GM18519 (cell line): ENCODE data around the gene TRMT44.
"Not testable (repeated sequence)": the region's sequence is repeated elsewhere in the genome, so short reads cannot be mapped to it uniquely, and the experiment has no call there.

Experiments
- ATAC-seq: cut with Tn5 transposase; IDR thresholded peaks from one replicate; pipeline ENCODE4 v1.9.1; 2021; ENCODE audit warnings: mild to moderate bottlenecking, moderate library complexity; ENCODE audit not compliant: unreplicated experiment, low FRiP score

The TRMT44 gene

DNA sequence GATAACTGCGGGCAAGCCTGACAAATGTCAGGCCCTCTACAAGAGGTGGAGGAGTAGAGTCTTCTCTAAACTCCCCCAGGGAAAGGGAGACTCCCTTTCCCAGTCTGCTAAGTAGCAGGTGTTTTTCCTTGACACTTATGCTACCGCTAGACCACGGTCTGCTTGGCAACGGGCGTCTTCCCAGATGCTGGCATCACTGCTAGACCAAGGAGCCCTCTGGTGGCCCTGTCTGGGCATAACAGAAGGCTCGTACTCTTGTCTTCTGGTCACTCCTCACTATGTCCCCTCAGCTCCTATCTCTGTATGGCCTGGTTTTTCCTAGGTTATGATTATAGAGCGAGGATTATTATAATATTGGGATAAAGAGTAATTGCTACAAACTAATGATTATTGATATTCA, 33.7 kb upstream of the TRMT44 start:
- ATAC-seq = not testable (repeated sequence)

DNA sequence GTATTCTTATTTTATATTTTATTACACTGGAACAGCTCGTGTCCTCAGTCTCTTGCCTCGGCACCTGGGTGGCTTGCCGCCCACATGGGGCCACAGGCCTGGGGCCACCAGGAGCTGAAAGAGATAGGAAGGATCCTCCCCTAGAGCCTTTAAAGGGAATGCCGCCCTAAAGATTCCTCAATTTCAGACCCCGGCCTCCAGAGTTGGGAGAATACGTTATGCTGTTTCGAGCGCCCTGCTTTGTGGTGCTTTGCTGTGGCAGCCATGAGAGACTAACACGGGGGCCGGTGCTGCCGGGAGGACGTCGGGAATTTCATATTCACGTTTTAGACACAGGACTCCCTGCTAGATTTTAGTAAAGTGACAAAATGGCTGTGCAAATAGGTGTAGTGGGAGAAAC, 33.3 kb upstream of the TRMT44 start:
- no peak for ATAC-seq

DNA sequence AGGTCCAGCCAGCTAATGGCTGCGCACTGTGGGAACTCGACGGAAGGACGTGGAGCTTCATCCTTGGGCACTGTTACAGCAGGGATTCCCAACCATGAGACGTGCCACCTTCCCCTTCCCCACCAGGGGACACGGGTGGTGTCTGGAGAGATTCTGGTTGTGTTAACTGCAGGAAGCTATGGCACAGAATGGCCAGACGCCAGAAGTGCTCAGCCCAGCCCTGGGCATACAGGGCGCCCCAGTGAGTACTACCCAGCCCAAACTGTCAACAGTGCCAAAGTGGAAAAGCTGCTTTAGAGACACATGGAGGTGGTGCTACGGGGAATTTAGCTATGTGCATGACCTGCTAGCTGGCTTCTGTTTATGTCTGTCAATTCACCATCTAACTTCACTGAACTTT, 32.8 kb upstream of the TRMT44 start:
- ATAC-seq = no peak

DNA sequence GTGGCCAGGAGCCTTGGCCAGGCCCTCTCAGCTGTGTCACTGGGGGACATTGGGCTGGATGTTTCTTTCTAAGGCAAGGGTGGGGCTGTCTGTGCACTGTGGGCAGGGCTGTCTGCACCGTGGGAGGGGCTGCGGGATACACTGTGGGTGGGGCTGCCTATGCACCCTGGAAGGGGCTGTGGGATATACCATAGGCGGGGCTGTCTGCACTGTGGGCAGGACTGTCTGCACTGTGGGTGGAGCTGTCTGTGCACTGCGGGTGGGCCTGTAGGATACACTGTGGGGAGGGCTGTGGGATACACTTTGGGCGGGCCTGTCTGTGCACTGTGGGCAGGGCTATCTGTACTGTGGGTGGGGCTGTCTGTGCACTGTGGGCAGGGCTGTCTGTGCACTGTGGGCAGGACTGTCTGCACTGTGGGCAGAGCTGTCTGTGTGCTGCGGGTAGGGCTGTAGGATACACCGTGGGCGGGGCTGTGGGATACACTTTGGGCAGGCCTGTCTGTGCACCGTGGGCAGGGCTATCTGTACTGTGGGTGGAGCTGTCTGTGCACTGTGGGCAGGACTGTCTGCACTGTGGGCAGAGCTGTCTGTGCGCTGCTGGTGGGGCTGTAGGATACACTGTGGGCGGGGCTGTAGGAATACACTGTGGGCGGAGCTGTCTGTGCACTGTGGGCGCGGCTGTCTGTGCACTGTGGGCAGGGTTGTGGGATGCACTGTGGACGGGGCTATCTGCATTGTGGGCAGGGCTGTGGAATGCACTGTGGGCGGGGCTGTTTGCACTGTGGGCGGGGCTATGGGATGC, 31.1 kb upstream of the TRMT44 start:
- no peak for ATAC-seq

DNA sequence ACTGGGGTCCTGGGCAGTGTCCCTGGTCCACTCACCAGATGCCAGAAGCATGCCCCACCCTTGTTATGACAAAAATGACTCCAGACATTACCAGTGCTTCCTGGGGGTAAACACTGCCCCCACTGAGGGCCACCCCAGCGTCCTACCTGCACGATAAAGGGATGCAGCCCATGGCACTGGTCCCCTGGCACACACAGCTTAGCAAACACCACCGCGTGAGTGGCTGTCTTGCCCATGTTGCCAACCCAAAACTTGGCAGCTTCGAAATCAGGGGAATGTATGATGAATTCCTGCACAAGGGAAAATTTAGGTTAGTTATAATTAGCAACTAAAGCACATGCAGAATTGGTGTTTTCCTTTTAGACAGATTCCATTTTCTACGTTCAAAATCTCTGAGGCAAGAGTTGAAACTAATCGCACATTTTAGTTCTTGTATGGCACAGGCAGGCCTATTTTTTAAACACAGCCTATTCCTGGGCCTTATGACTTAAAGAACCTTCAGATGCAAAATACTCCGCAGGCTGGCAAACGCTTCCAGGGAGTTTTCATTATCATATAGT, 30.4 kb upstream of the TRMT44 start:
- ATAC-seq = no peak

DNA sequence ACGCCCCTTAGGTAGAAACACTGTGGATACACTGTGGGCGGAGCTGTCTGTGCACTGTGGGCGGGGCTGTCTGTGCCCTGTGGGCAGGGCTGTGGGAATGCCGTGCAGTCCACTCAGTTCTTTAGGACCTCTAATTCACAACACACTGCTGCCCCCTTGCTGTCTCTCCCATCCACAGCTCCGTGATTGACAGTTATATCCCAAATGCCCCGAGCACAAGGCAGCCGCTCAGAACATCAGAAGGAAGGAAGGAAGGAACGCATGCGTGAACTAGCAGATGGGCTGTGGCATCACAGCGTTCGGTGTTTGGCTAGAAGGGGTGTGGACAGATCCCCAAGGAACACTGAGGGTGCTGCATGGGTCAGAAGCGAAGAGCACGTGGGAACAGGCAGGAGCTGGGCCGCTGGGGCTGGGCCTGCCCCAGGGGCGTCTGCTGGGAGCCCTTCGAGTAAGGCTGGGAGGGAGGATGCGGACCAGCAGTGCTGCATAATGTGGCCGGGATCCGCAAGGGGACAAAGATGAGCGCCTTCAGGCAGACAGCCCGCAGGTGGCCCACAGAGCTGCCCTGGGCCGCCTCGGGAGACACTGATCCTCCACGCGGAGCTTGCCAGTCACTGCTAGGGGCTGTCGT, 29.8 kb upstream of the TRMT44 start:
- ATAC-seq = no peak

DNA sequence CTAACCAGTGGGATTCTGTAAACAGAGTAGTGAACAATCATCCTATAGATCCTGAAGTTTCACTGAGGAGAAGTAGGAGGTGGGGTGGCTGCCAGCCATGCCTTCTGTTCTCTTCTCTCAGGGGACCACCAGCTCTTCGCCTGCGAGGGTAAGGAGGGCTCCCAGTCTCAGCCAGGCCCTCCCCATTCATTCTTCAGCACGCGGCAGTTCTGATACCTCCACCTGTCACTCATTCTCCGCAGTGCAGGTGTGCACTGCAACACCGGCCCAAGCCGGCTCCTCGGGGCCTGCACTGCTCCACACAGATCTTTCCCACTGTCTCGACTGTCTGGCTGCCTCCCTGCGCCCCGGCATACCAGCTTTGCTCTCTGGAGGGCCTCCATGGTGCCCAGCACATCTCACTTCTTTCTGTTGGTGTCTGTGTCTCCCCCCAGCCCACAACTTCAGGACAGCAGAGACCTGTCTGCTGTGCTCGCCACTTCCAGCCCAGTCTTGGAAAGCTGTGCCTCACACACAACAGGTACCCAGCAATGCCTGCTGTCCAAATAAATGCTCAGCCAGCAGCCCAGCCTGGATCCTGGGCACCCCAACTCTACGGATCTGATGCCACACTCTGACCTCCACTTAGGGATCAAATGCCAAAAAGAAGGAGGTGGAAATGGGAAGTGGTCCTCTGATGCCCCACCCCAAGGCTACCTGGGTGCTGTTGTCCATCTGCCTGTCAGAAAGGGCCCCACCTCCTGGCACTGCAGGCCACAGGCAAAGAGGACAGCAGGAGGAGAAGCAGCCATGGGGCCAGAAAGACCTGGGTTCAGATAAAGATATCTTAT, 29.0 kb upstream of the TRMT44 start:
- no peak for ATAC-seq

DNA sequence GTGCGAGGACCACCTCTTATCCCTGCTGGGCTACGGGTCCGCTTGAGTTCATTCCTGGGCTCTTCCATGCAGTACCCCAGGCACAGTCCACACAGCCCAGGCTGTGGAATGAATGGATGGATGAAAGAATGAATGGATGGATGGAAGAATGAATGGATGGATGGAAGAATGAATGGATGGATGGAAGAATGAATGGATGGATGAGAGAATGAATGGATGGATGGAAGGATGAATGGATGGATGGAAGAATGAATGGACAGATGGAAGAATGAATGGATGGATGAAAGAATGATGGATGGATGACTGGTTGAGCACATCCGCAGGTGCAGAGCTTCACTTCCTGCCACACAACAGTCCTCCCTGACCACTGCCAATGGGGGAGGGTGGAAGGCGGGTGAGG, 28.3 kb upstream of the TRMT44 start:
- ATAC-seq = no peak

DNA sequence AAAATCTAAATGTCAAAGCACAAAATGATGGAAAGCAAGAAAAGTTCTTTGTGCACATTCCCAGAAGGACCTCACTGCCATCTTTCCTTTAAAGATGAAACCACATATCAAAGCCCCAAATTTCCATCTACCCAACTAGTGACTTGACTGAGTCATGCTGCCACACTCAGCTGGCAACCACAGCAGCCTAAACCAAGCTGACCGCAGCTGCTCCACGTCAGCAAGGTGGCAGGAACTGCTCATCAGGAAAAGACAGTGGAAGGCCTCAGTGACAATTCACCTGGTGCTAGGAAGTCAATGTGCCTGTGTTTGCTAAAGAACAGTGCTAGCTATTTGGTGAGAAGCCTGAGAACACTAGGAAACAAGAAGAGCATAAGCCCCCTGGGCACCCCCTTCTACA, 26.2 kb upstream of the TRMT44 start:
- ATAC-seq = no peak

DNA sequence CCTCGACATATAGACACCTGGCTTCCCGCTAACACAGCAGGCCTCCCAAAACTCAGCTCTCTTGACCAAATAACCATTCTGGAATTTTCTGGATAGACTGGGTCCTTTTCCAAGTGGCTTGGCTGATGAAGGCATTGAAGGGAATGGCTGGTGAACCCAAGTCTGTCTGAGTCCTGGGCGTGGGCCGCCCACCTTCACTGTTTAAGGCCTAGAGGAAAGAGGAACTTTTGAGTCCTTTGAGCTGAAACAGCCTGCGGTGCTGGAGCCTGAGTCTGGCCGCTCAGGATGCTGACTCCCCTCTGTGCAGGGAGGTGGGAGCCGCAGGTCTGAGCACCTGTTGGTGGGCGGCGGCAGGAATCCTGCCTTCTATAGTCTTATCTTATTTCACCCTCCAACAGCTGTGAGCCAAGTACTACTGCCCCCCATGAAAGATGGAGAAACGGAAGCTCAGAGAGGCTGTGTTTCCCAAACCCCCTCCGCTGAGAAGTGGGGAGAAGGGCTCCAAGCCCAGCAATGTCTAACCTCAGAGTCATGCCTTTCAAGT, 23.4 kb upstream of the TRMT44 start:
- no peak for ATAC-seq

DNA sequence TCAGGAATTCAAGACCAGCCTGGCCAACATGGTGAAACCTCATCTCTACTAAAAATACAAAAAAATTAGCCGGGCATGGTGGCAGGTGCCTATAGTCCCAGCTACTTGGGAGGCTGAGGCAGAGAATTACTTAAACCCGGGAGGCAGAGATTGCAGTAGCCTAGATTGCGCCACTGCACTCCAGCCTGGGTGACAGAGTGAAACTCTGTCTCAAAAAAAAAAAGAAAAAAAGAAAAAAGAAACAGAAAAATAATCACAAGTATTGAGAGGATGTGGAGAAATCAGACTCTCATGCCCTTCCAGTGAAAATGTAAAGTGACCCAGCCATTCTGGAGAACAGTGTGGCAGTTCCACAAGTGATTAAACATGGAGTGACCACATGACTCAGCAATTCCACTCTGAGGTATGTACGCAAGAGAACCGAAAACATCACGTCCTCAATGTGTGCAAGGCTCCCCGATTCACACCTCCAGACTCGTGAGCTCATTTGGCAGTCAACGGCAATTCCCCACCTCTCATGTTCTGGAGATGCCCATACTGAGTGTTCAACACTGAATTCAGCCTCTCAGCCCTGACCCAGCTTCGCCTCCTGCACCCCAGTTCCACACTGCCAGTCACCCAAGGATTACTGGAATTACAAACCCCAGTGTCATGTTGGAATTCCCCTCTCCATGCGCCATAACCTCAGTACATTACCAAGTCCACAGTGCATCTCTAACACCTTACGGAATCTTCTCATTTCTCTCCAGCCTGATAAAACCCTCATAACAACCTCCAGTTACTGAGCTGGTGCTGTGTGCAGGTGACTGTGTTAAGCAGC, 21.1 kb upstream of the TRMT44 start:
- no peak for ATAC-seq

DNA sequence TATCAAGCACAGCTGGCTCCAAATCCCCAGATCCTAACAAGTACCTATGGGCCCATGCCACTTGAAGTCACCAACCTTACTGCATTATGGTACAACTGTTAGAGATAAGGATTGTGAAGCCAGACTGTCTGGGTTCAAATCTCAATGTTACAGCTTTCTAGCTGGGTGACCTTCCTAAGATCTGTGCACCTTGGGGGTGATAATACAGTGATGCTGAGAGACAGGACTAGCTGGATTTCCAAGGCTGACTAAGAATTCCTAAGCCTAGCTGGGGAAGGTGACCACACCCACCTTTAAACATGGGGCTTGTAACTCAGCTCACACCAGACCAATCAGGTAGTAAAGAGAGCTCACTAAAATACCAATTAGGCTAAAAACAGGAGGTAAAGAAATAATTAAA, 20.4 kb upstream of the TRMT44 start:
- ATAC-seq = not testable (repeated sequence)

DNA sequence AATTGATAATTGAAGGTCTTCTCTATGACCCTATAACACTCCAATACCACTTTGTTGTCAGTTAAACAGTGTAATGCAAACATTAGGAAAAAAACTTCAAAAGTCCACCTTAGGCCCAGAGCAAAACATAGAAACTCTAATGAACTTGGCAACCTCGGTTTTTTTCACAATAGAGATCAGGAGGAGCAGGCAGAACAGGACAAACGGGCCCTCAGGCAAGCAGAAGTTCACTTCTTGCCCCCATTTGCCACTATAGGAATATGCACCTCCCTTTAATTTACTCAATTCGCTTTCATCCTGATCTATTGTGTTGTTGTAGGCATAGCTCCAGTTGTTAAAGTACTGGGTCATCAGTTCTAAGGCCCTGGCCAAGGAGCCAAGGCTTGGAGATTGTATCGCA, 18.2 kb upstream of the TRMT44 start:
- ATAC-seq = no peak

DNA sequence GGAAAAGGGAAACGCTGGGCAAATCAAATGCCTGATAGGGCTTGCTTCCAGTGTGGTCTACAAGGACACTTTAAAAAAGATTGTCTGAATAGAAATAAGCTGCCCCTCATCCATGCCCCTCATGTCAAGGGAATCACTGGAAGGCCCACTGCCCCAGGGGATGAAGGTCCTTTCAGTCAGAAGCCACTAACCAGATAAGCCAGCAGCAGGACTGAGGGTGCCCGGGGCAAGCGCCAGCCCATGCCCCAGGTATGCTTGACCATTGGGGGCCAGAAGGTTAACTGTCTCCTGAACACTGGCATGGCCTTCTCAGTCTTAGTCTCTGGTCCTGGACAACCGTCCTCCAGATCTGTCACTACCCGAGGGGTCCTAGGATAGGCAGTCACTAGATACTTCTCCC, 17.8 kb upstream of the TRMT44 start:
- ATAC-seq = no peak

DNA sequence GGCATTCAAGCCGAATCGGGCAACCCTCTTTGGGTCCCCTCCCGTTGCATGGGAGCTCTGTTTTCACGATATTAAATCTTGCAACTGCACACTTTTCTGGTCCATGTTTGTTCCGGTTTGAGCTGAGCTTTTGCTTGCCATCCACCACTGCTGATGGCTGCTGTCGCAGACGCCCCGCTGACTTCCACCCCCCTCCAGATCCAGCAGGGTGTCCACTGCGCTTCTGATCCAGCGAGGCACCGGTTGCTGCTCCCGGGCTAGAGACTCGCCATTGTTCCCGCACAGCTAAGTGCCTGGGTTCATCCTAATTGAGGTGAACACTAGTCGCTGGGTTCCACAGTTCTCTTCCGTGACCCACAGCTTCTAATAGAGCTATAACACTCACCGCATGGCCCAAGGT, 13.3 kb upstream of the TRMT44 start:
- ATAC-seq = no peak

DNA sequence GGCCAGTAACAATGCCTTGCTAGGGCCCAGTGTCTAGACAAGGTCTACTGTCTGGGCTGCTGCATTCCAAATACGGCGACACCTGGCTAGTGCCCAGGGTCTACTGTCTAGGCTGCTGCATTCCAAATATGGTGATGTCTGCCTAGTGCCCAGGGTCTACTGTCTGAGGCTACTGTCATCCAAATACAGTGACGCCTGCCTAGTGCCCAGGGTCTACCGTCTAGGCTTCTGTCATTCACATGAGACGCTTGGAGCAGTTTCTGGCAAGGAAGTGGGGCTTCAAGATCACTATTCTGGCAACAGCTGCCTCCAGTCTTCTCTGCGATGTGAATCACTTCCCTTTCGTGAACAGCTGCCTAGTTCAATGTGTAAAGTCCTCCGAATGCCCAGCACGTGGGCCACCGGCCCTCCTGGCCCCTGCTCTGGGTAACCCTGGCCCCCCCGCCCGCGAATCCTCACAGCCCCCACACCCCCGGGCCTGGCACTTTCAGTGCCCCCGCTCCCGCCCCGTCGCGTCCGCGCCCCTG, 12.8 kb upstream of the TRMT44 start:
- ATAC-seq = peak; percentile 32

DNA sequence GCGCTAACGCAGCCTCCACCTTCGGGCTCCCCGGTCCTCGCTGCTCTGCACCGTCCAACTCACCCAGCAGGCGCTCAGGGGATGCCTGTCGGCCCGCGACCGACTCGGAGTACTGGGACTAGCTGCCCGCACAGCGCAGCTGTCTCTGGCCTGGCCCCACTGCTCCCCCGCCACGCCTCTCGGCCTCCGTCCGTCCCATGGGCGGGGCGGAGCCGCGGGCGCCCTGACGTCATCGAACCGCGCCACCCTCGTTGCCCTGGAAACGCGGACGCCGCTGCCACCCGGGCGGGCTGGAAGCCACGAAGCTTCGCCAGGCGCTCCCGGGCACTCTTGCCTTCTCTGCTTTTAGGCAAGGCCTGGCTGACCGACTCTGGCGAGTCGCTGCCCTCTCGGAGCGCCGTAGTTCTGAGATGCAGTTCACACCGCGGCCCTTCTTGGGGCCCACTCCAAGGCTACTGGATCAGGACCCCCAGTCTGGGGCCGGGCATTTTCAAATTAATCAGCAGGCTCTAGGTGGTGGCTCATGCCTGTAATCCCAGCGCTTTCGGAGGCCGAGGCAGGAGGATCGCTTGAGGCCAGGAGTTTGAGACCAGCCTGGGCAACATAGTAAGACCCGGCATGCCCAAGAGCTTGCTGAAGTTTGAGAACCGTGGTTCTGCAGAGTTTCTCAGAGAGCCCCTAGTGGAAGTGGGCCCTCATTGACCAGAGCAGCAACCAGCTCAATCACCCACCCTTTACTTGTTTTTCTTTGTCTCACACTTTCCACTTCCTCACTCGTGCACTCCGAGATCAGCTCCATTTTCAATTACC, 12.1 kb upstream of the TRMT44 start:
- peak; percentile 90 for ATAC-seq

DNA sequence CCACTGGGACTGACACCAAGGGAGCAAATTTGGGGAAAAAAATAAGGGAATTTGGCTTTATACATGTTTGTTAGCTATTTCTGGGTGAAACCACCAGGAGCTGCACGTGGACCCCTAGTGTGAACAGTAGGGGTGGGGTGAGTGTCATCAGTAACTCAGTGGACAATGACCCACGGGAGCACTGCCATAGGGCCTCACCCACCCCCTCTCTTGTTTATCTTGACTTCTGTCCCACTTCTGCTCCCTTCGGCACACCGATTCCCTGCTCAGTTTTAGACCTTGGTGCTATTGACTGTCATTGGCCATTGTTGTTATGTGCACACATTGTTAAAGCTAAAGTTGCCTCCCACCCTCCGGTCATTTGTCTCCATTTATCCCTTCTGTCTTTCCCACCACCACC, 9.0 kb upstream of the TRMT44 start:
- ATAC-seq = no peak

DNA sequence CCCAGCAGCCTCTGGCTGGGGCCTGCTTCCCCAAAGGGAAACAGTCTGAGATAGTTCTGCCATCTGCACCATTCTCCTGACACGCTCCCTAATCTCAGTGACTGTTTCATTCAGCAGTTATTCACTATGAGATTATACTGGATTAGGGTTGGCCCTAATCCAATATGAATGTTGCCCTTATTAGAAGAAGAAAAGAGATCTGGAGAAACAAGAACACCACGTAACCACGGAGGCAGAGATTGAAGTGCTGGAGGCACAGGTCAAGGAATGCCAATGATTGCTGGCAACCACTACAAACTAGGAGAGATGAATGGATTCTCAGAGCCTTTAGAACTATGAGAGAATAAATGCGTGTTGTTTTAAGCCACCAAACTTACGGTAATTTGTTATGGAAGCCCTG, 7.4 kb upstream of the TRMT44 start:
- ATAC-seq = no peak
